WERI-Rb-1 (cell line): ENCODE data around the gene AQP3.
"Not testable (repeated sequence)": the region's sequence is repeated elsewhere in the genome, so short reads cannot be mapped to it uniquely, and the experiment has no call there.

Experiments
- DNase-seq: peaks from one replicate; pipeline ENCODE4 v3.0.0-alpha.2; 2020
- H3K27ac ChIP-seq: fragments of 250-450 bp; sonication (Bioruptor Pico); 2 replicates; pipeline ENCODE4 v1.5.1; 2020; ENCODE audit warnings: mild to moderate bottlenecking, moderate library complexity
- H3K27me3 ChIP-seq: fragments of 250-450 bp; sonication (Bioruptor Pico); 2 replicates; pipeline ENCODE4 v1.5.1; 2021; ENCODE audit warnings: mild to moderate bottlenecking, low read depth, moderate library complexity; ENCODE audit not compliant: insufficient read depth, severe bottlenecking
- H3K36me3 ChIP-seq: fragments of 250-450 bp; sonication (Bioruptor Pico); 2 replicates; pipeline ENCODE4 v1.5.1; 2020; ENCODE audit warnings: mild to moderate bottlenecking, moderate library complexity
- H3K4me3 ChIP-seq: 2 replicates; pipeline ENCODE4 v1.5.1; 2011; ENCODE audit warnings: low read depth, mild to moderate bottlenecking, control low read depth, low read length
- H3K9me3 ChIP-seq: fragments of 250-450 bp; sonication (Bioruptor Pico); 2 replicates; pipeline ENCODE4 v1.5.1; 2021; ENCODE audit warnings: mild to moderate bottlenecking, moderate library complexity; ENCODE audit not compliant: severe bottlenecking
- CTCF ChIP-seq: IDR thresholded peaks from 2 replicates; pipeline ENCODE4 v1.5.1; 2011; ENCODE audit warnings: low read depth, mild to moderate bottlenecking, control low read depth, inconsistent platforms, low read length

The AQP3 gene

GRCh38 chr9:33414268-33414667 is 33.1 kb downstream of the AQP3 start:
- Histone ChIP-seq H3K36me3 (no peaks in the 10 kb centered on the region), H3K27me3 (no peaks in the 10 kb centered on the region), H3K9me3 (no peaks in the 10 kb centered on the region), H3K4me3 (no peak overlapping the region), H3K27ac (no peak overlapping the region)
- no peak for TF ChIP-seq CTCF
- DNase-seq = no peak

GRCh38 chr9:33408087-33408486 is 39.3 kb downstream of the AQP3 start:
- H3K27ac ChIP-seq = no peak overlapping the region
- TF ChIP-seq CTCF = no peak
- no peaks in the 10 kb centered on the region for H3K27me3 ChIP-seq
- no peak for DNase-seq
- H3K36me3 ChIP-seq = no peaks in the 10 kb centered on the region
- H3K4me3 ChIP-seq = no peak overlapping the region
- H3K9me3 ChIP-seq = no peaks in the 10 kb centered on the region

GRCh38 chr9:33407061-33407460 is 40.3 kb downstream of the AQP3 start:
- no peak overlapping the region for H3K4me3 ChIP-seq
- no peak overlapping the region for H3K27ac ChIP-seq
- TF ChIP-seq CTCF = no peak
- no peaks in the 10 kb centered on the region for H3K36me3 ChIP-seq
- no peaks in the 10 kb centered on the region for H3K27me3 ChIP-seq
- DNase-seq = no peak
- H3K9me3 ChIP-seq = no peaks in the 10 kb centered on the region

- no peaks in the 10 kb centered on the region for H3K27me3 ChIP-seq
- H3K27ac ChIP-seq = no peak overlapping the region
- DNase-seq = no peak
- no peaks in the 10 kb centered on the region for H3K36me3 ChIP-seq
- 0 out of 2 replicates have a peak, but pooled peaks have one; percentile 9 for TF ChIP-seq CTCF
- H3K9me3 ChIP-seq = no peaks in the 10 kb centered on the region
- H3K4me3 ChIP-seq = no peak overlapping the region
These were observed 42.5 kb downstream of the AQP3 start for GRCh38 chr9:33404788-33405362.

GRCh38 chr9:33403941-33404787 is 43.2 kb downstream of the AQP3 start:
- no peak for TF ChIP-seq CTCF
- H3K9me3 ChIP-seq = no peaks in the 10 kb centered on the region
- DNase-seq = no peak
- no peaks in the 10 kb centered on the region for H3K27me3 ChIP-seq
- no peak overlapping the region for H3K4me3 ChIP-seq
- H3K27ac ChIP-seq = no peak overlapping the region
- no peaks in the 10 kb centered on the region for H3K36me3 ChIP-seq

- H3K9me3 ChIP-seq, DNase-seq, H3K27me3 ChIP-seq, H3K36me3 ChIP-seq, H3K4me3 ChIP-seq: not testable (repeated sequence)
- peak within 1 kb of the TSS; percentile 47 for H3K27ac ChIP-seq
These were observed 45.0 kb downstream of the AQP3 start, which contains the start of gene AQP7 for GRCh38 chr9:33402371-33402770. Gene AQP7 (minus strand): TSS chr9:33402568. CDS start chr9:33401262, 1,306 bp downstream.

- H3K27ac ChIP-seq, H3K4me3 ChIP-seq, H3K27me3 ChIP-seq, H3K36me3 ChIP-seq, H3K9me3 ChIP-seq, DNase-seq: not testable (repeated sequence)
These were observed 45.6 kb downstream of the AQP3 start for GRCh38 chr9:33401809-33402208.

- not testable (repeated sequence) for H3K4me3 ChIP-seq, H3K27ac ChIP-seq, H3K36me3 ChIP-seq, H3K27me3 ChIP-seq, H3K9me3 ChIP-seq, DNase-seq
These were observed 48.3 kb downstream of the AQP3 start for GRCh38 chr9:33399047-33399446.

GRCh38 chr9:33397801-33398200 is 49.6 kb downstream of the AQP3 start:
- not testable (repeated sequence) for H3K36me3 ChIP-seq

More at GRCh38 chr9:33397801-33398200, 49.6 kb downstream of the AQP3 start:
- DNase-seq, H3K27ac ChIP-seq, H3K9me3 ChIP-seq, H3K4me3 ChIP-seq, H3K27me3 ChIP-seq: not testable (repeated sequence)
